ENCODE data around the gene APOA4. TPM values are rescaled to one million over a fixed set of nuclear protein-coding genes. Genes with fewer than 3 reads are reported as not detected.

The APOA4 gene
- total and polyA plus RNA-seq, 2 of the 13 experiments (the other 11 are each of a cell fraction or from before 2014, with no cell fraction given), result 3.8 to 7.2 TPM

DNA sequence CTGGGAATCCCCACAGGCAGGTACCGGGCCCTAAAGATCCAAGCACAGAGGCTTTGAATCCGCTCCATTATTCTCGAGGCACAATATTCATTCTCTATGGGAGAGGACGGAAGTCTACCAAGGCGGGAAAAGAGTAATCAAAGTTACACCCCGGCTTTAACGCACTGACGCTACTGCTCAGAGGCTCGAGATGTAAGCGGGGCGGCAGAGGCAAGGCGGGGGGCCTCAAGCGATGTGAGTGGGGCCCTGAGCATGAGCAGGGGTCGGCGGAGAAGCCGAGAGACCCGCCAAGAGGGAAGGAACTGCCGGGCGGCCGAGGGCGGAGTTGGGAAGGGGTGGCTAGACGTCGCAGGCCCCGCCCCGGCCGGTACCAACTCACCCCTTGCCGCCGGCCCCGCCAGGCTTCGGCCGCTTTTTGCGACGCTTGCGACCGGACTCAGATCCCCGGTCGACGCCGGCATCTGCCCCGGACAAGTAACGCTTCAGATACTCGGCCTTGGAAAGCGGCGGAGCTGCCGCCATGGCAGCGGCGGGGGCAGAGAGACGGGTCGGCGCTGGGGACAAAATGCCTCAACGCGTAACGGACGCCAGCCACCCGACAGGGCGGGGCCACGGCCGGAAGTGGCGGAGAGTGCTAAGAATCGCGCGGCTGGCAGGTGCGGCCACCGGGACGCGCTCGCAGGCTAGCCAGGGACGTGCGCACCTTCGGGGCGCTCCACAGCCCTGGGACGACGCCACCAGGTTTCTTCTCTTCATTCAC lies 50.5 kb downstream of the APOA4 start, which contains the start of gene BUD13 (continued):
- TF ChIP-seq, protein P1, sequence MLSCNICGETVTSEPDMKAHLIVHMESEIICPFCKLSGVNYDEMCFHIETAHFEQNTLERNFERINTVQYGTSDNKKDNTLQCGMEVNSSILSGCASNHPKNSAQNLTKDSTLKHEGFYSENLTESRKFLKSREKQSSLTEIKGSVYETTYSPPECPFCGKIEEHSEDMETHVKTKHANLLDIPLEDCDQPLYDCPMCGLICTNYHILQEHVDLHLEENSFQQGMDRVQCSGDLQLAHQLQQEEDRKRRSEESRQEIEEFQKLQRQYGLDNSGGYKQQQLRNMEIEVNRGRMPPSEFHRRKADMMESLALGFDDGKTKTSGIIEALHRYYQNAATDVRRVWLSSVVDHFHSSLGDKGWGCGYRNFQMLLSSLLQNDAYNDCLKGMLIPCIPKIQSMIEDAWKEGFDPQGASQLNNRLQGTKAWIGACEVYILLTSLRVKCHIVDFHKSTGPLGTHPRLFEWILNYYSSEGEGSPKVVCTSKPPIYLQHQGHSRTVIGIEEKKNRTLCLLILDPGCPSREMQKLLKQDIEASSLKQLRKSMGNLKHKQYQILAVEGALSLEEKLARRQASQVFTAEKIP (CRISPR knock-in tag; IDR thresholded peaks at IDR 0.05; ENCODE audit: borderline replicate concordance), result no peak
- TF ChIP-seq ZNF605 (CRISPR knock-in tag; IDR thresholded peaks at IDR 0.05) (peak; percentile 79), ZNF777 (CRISPR knock-in tag; IDR thresholded peaks at IDR 0.05) (peak; percentile 99), ETV5 (CRISPR knock-in tag; IDR thresholded peaks at IDR 0.05; ENCODE audit: borderline replicate concordance) (peak; percentile 98), REST (IDR thresholded peaks at IDR 0.05; ENCODE audit: borderline replicate concordance in 1 of 2, low read depth in 1 of 2, low read length in 2 of 2) (peak in 1 of 2 experiments; percentile 74; a peak in 1 of 4 replicates), REL (CRISPR knock-in tag; conservative IDR thresholded peaks at IDR 0.05) (peak; percentile 76), KAT8 (CRISPR knock-in tag; IDR thresholded peaks at IDR 0.05) (peak; percentile 94), HIC2 (CRISPR knock-in tag; IDR thresholded peaks at IDR 0.05; ENCODE audit: low read depth) (no peak; the same call in none of the 2 replicates), ZNF589 (CRISPR knock-in tag; conservative IDR thresholded peaks at IDR 0.05) (no peak), ZNF460 (CRISPR knock-in tag; IDR thresholded peaks at IDR 0.05; ENCODE audit: borderline replicate concordance) (peak; percentile 11; the same call in 1 of the 2 replicates), ZSCAN25 (CRISPR knock-in tag; IDR thresholded peaks at IDR 0.05) (peak; percentile 54; the same call in 1 of the 2 replicates)
- TF ChIP-seq, protein P2, sequence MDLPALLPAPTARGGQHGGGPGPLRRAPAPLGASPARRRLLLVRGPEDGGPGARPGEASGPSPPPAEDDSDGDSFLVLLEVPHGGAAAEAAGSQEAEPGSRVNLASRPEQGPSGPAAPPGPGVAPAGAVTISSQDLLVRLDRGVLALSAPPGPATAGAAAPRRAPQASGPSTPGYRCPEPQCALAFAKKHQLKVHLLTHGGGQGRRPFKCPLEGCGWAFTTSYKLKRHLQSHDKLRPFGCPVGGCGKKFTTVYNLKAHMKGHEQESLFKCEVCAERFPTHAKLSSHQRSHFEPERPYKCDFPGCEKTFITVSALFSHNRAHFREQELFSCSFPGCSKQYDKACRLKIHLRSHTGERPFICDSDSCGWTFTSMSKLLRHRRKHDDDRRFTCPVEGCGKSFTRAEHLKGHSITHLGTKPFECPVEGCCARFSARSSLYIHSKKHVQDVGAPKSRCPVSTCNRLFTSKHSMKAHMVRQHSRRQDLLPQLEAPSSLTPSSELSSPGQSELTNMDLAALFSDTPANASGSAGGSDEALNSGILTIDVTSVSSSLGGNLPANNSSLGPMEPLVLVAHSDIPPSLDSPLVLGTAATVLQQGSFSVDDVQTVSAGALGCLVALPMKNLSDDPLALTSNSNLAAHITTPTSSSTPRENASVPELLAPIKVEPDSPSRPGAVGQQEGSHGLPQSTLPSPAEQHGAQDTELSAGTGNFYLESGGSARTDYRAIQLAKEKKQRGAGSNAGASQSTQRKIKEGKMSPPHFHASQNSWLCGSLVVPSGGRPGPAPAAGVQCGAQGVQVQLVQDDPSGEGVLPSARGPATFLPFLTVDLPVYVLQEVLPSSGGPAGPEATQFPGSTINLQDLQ (CRISPR knock-in tag; IDR thresholded peaks at IDR 0.05), result no peak
- TF ChIP-seq, protein P3, sequence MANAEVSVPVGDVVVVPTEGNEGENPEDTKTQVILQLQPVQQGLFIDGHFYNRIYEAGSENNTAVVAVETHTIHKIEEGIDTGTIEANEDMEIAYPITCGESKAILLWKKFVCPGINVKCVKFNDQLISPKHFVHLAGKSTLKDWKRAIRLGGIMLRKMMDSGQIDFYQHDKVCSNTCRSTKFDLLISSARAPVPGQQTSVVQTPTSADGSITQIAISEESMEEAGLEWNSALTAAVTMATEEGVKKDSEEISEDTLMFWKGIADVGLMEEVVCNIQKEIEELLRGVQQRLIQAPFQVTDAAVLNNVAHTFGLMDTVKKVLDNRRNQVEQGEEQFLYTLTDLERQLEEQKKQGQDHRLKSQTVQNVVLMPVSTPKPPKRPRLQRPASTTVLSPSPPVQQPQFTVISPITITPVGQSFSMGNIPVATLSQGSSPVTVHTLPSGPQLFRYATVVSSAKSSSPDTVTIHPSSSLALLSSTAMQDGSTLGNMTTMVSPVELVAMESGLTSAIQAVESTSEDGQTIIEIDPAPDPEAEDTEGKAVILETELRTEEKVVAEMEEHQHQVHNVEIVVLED (CRISPR knock-in tag; IDR thresholded peaks at IDR 0.05; ENCODE audit: borderline replicate concordance), result peak; percentile 87
- TF ChIP-seq, protein P4, sequence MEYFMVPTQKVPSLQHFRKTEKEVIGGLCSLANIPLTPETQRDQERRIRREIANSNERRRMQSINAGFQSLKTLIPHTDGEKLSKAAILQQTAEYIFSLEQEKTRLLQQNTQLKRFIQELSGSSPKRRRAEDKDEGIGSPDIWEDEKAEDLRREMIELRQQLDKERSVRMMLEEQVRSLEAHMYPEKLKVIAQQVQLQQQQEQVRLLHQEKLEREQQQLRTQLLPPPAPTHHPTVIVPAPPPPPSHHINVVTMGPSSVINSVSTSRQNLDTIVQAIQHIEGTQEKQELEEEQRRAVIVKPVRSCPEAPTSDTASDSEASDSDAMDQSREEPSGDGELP (IDR thresholded peaks at IDR 0.05; ENCODE audit: borderline replicate concordance, low read depth), result peak; percentile 72; the same call in 1 of the 2 replicates

All from HepG2 (cell line).